ENCODE measurements around the gene GPBP1. TPM values are rescaled to one million over a fixed set of nuclear protein-coding genes. Genes with fewer than 3 reads are reported as not detected.
"Not testable (repeated sequence)": the region's sequence is repeated elsewhere in the genome, so short reads cannot be mapped to it uniquely, and the experiment has no call there.

GPBP1 gene
- total RNA-seq, 1 donor from 2014 or later: 35.1 TPM

DNA sequence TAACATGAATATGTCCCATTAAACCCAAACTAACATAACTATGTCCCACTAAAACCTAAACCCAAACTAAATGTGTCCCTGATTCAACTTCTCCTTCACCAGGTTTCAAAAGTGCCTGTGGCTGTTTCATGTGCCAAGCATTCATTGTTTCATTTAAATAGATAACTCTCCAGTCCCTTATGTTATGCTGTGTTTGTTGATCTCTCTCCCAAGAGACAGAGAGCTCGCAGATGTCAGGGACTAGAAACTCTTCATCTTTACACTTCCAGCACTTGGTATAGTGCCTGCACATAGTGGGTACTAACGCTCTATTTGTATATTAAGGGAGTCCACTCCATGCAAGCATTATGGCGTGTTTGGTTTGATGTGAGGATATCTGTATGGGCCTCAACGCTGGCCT is 118.0 kb downstream of the GPBP1 start:
- ATAC-seq: no peak

DNA sequence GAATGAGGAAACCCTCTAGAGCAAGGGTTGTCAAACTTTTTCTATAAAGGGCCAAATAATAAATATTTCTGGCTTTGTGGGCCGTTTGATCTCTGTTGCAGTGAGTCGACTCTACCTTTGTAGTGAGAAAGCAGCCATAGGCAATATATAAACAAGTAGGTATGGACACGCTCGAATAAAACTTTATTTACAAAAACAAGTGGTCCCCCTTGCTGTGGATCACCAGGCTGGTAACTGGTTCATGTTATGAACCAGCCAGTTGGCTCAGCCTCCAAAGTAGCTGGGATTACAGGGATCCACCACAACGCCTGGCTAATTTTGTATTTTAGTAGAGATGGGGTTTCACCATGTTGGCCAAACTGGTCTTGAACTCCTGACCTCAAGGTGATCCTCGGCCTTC is 118.5 kb downstream of the GPBP1 start:
- no peak for ATAC-seq

DNA sequence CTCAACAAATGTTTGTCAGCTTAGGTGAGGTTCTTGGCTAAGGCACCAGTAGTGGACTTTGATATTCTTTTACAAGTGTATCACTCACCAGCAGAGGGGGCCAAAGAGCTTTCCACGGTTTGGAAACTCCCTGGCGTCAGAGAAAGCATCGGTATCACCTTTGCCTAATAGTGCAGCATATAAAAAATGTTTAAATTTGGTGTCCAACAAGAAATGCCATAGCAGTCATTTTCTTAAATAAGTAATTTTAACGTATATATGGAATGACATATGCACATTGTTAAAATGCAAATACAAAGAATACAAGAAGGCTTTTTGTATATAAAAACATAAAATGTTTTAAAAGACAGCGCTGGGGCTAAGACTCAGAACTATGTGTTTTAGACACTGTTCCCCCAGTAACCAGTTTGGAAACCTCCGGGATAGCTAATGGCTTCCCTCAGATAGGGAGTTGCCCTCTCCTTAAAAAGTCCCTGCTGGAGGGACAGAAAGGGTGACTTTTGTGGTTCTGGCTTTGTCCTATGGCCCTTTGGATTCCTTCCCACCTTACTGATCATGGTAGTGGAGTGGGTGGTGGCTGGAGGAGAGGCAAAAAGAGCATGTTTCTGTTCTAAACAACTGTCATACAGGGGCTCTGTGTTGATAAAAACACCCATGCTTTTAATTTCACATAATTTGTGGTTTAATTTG is 124.6 kb downstream of the GPBP1 start:
- ATAC-seq: peak; percentile 85

DNA sequence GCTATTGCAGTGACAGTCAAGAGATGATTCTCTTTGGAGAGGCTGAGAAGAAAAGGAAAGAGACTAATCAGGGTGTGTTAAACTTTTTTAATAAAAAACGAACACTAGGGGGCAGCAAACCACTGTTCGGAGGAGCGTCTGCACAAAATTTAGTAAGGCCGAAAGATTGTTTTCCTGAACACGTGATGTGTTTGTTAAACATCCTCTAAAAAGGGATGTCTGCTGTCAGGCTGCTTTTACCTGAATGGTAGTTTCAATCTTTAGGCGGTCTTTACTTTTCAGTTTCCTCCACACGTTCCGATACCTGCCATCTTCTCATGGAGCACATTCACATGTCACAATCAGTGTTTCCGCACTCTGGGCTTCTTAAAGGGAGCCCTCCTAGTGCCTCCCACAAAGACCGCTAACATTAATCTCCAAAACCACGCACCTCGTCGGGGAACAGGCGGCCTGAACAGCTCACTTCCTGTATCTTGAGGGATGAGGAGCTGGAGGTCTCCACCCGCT is 125.2 kb downstream of the GPBP1 start:
- ATAC-seq: peak; percentile 73

DNA sequence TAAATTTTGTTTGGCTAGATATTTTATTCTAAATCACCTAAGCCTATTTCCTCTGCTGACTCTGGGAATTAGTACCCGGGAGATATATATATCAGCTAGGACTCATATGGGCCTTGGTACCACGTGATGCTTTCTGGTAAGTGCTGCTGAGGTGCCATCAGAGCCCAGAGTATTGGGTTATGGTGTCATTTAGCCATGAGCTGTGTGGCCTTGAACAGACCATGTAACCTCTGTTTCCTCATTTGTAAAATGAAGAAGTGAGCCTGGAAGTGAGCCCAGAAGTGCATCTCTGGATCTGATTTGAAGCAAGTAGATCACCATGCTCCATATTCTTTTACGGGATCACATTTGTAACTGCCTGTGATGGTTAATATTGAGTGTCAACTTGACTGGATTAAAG is 126.1 kb downstream of the GPBP1 start:
- no peak for ATAC-seq

DNA sequence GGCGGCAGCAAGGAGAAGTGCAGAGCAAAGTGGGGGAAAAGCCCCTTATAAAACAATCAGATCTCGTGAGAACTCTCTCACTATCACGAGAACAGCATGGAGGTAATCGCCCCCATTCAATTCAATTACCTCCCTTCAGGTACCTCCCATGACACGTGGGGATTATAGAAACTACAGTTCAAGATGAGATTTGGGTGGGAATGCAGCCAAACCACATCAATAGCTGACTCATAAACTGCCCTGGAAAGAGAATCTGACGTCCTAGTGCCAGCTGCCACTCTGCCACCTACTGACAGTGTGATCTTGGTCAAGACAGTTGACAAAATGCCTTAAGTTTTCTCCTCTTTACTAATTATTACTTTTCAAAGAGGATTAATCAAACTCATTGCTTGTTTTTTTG is 128.3 kb downstream of the GPBP1 start:
- peak; percentile 54 for ATAC-seq

DNA sequence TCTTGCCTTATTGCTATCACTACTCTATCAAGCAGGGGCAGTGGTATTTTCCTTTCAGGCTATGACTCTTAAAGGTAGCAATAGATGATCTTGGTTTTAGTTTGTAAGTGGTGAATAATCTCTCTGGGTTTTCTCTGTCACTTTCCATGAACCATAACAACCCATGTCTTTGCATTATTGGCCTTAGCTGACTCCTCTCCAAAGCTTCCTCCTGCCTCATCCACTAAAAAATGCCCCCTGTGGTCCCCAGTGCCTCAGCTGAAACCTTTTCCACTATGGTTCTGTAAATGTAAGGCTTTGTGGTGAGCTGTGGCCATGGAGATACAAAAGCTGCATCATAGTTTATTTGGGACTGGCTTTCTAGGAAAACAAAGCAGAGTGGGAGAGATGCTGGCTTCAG is 128.8 kb downstream of the GPBP1 start:
- no peak for ATAC-seq

DNA sequence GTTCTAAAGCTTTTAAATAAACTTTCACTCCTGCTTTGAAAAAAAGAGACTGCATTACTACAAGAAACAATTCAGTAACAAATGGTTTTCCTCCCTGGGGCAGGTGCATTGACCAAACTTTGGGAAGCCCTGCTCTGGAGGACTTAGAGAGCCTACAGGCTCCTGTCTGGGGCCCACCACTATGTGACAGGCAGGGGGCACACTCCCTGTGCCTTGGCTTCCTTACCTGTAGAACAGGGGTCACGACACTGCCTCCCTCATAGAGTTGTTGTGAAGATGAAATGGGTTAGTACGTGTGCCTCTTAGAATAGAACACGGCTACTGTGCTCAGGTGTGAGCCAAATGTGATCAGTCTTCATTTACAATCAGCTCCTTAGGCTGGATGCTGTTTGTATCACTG is 130.1 kb downstream of the GPBP1 start:
- no peak for ATAC-seq

DNA sequence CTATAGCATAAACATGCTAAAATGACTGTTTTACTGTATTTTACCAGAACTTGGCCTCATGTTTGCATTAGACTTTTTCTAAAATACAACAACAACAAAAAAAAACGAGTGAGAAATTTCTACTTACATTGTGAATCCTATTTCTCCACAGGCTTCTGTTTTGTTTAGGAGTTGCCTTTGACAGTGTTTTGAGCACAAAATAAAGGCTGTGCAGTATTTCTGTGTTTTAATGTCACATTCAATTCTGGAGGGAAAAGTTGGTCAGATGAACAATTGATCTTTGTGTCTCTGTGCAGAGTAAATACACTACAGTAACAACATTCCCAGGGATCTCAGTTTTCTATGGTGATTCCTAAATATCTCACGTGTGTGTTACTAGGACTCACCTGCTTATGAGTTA is 131.1 kb downstream of the GPBP1 start:
- no peak for ATAC-seq

DNA sequence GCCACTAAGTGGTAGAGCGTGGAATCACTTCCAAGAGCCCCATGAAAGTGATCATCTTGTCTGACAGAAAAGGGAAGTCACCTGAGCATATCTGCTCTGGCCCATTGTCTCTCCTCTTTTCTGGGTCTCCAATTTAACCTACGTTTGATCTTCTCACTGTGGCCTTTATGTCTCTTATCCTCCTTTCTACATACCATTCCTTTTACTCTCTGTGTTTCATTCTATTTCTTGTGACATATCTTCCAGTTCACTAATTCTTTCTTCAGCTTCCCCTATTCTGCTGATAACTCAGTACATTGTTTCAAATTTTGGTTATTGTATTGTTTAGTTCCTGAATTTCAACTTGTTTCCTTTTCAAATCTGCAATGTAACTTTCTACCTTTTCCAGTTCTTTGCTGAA is 132.5 kb downstream of the GPBP1 start:
- no peak for ATAC-seq

DNA sequence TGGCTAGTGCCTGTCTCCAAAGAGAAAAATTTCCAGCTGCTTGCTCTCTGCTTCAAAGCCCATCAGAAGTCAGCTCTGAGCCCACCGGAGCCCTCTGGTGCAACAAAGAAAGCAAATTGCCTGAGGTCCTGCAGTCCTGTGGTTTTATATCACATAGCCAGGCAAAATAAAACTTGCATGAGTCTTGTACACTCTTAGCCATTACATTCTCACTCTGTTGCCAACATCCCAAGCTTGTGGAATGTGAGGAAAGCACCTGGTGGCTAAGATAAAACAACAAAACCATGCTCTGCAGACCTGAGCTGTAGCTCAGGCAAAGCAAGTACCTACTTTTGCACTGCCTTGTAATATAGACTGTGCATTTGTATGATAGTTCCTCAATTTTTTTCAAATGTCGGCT is 133.7 kb downstream of the GPBP1 start:
- ATAC-seq: no peak

DNA sequence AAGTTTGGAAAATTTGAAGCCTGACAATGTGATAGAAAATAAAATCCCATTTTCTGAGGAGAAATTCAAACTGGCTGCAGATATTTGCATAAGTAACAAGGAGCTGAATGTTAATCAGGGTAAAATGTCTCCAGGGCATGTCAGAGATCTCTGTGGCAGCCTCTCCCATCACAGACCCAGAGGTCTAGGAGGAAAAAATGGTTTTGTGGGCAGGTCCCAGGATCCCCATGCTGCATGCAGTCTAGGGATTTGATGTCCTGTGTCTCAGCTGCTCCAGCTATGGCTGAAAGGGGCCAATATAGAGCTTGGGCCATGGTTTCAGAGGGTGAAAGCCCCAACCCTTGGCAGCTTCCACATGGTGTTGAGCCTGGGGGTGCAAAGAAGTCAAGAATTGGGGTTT is 135.2 kb downstream of the GPBP1 start:
- not testable (repeated sequence) for ATAC-seq

DNA sequence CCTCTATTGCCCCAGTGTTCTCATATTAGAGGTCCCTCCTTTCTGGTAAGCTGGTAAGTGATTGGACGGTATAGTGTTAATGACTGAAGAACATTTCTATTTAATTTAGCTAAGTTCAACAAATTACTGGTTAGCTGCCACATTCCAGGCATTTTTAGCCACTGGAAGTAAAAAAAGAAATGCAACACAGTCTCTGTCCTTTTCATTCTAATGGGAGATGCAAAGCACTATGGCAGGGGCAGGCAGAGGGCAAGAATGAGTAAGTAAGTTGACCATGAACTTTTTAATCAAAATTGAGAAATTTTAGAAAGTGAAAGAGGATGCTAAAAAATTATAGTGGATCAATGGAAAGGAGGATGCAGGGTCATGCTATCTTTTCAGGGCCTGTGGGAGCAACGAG is 137.4 kb downstream of the GPBP1 start:
- ATAC-seq: no peak

DNA sequence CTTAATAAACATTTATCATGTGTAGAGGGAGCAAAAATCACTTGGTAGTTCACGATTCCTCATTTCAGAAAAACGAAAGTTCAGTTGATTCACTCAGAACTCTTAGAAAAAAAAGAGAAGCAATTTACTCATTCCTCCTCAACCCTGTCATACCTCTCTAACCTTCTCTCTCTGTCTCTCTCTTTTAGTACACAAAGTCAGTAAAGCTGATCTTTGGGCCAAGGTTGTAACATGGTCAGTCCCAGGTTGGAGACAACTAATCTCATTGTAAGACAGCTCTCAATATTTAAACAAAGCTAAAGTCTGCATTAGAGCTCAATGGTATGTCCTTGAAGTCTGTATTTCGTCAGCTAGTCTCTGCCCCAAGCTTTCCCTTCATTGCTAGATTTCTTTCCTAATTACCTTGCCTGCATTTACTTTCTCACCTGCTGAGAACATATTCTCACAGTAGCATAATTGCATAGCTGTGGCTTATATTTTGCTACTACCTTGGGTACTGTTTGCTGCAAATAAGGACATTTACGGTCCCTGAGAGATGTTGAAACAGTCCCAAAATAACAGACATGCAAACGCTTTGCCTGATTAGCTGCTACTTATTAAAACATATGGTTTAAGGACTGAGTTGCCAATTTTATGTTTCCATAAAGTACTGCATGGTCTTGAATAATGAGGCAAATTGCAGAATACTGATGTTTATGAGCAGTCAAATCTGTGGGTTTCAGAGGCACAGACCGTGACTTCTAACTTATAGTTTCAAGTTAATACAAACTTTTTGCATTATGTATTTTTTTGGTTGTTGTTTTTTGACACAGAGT is 138.3 kb downstream of the GPBP1 start:
- no peak for ATAC-seq

DNA sequence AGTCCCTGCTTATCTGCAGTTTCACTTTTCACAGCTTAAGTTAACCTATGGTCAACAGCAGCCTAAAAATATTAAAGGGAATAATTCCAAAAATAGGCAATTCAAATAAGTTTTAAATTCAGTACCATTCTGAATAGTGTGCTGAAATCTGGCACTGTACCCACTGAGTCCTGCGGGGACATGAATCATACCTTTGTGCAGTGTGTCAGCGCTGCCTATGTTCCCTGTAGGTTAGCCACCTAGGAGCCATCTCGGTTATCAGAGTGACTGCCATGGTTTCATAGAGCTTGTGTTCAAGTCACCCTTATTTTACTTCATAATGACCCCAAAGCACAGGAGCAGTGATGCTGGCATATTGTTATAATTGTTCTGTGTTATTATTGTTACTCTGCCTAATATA is 139.9 kb downstream of the GPBP1 start:
- ATAC-seq: peak; percentile 70

Other genes starting within 250 kb of the GPBP1 start
- 10.2 TPM for gene MIER3, start 221.9 kb upstream of the GPBP1 start, total RNA-seq